GM12892 (cell line): Measurements from ENCODE around the gene GNG14.

ENCODE experiments used
- POLR2A ChIP-seq: IDR thresholded peaks from 2 replicates; pipeline ENCODE4 v1.6.1; 2011; ENCODE audit warnings: low read depth, low read length, control low read depth
- POLR2AphosphoS5 ChIP-seq: IDR thresholded peaks from 2 replicates; pipeline ENCODE4 v1.6.1; 2011; ENCODE audit warnings: low read depth, low read length, control low read depth

- TF ChIP-seq POLR2A, result no peak
- no peak for TF ChIP-seq POLR2AphosphoS5
These were observed 49.1 kb upstream of the GNG14 start for GRCh38 chr19:12638611-12639182.
